Calu3 (cell line): Measurements from ENCODE around the gene PTGS1. TPM values are rescaled to one million over a fixed set of nuclear protein-coding genes. Genes with fewer than 3 reads are reported as not detected.

Source experiments
- BruUV-seq: library from RNA; stranded (reverse); fragments of 400-500 nt; replicated peaks from 2 replicates; lab custom pipeline; 2021; lab: Mats Ljungman, UMichigan
- CTCF ChIA-PET: fragments of 300-600 bp; sonication (Branson Sonifier 250); formaldehyde crosslinking; loops from one replicate; lab custom pipeline; 2022; ENCODE audit warnings: antibody characterized with exemption; lab: Charles Lee
- DNase-seq: peaks from one replicate; pipeline ENCODE4 v3.0.0; 2022
- H3K27ac Mint-ChIP-seq: one replicate; pipeline ENCODE4 v1.8.0; 2022; ENCODE audit warnings: mixed read lengths; ENCODE audit not compliant: unreplicated experiment
- H3K27me3 Mint-ChIP-seq: one replicate; pipeline ENCODE4 v1.8.0; 2022; ENCODE audit warnings: mixed read lengths; ENCODE audit not compliant: unreplicated experiment
- H3K36me3 Mint-ChIP-seq: one replicate; pipeline ENCODE4 v1.8.0; 2022; ENCODE audit warnings: mild to moderate bottlenecking, moderate library complexity, mixed read lengths; ENCODE audit not compliant: insufficient read depth, unreplicated experiment
- H3K4me1 Mint-ChIP-seq: one replicate; pipeline ENCODE4 v1.8.0; 2022; ENCODE audit warnings: mild to moderate bottlenecking, low read depth, mixed read lengths; ENCODE audit not compliant: unreplicated experiment
- H3K4me3 Mint-ChIP-seq: one replicate; pipeline ENCODE4 v1.8.0; 2022; ENCODE audit warnings: mild to moderate bottlenecking, low read depth, moderate library complexity, mixed read lengths; ENCODE audit not compliant: unreplicated experiment
- H3K9me3 Mint-ChIP-seq: one replicate; pipeline ENCODE4 v1.8.0; 2022; ENCODE audit warnings: low read depth, mixed read lengths; ENCODE audit not compliant: unreplicated experiment
- intact Hi-C: fragments of 100-400 bp; cut with micrococcal nuclease; formaldehyde crosslinking; loops from one replicate; pipeline ENCODE4 v1.10.0; 2022; ENCODE audit not compliant: unreplicated experiment
- total RNA-seq: library from RNA; stranded (reverse); gene quantifications from 2 replicates; pipeline ENCODE4 v1.2.3, GENCODE V29; 2022
- TF ChIP-seq, protein P1 (sequence below): fragments of 200-600 bp; IDR thresholded peaks from one replicate; pipeline ENCODE4 v1.8.0; 2022; ENCODE audit warnings: antibody characterized with exemption; ENCODE audit not compliant: unreplicated experiment

PTGS1 gene
- total RNA-seq, 1 experiment from 2014 or later, result 0.66 TPM

DNA sequence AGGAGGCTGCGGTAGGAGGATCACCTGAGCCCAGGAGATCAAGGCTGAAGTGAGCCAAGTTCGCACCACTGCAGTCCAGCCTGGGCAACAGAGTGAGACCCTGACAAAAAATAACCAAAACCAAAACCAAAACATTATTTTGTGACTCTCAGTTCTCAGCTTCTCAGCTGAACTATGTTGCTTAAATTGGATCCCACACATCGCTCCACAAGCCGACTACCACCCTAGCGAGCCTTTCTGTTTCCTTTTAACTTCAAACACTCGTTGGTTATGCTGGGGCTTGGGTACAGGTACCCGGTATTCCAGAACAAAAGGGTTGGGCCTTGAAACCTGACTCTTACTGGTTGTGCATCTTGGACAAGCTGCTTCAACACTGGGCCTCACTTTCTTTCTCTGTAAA, 3.8 kb upstream of the PTGS1 start:
- H3K27ac Mint-ChIP-seq, result no peak overlapping the region
- TF ChIP-seq, protein P1, sequence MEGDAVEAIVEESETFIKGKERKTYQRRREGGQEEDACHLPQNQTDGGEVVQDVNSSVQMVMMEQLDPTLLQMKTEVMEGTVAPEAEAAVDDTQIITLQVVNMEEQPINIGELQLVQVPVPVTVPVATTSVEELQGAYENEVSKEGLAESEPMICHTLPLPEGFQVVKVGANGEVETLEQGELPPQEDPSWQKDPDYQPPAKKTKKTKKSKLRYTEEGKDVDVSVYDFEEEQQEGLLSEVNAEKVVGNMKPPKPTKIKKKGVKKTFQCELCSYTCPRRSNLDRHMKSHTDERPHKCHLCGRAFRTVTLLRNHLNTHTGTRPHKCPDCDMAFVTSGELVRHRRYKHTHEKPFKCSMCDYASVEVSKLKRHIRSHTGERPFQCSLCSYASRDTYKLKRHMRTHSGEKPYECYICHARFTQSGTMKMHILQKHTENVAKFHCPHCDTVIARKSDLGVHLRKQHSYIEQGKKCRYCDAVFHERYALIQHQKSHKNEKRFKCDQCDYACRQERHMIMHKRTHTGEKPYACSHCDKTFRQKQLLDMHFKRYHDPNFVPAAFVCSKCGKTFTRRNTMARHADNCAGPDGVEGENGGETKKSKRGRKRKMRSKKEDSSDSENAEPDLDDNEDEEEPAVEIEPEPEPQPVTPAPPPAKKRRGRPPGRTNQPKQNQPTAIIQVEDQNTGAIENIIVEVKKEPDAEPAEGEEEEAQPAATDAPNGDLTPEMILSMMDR, result no peak
- no peak for DNase-seq
- no TSS peak for BruUV-seq
- H3K36me3 Mint-ChIP-seq, result no peaks in the 10 kb centered on the region
- H3K9me3 Mint-ChIP-seq, result peaks cover 4% of the 10 kb centered on the region
- H3K27me3 Mint-ChIP-seq, result peaks cover 4% of the 10 kb centered on the region
- no peak overlapping the region for H3K4me3 Mint-ChIP-seq
- CTCF ChIA-PET, result interaction anchor here (0.5 kb wide), 1 partner anchor 132 kb away, joined by 3 read pairs; no protein-coding TSS in a partner anchor
- no peaks in the 10 kb centered on the region for H3K4me1 Mint-ChIP-seq
- intact Hi-C loops, result no loop called here

DNA sequence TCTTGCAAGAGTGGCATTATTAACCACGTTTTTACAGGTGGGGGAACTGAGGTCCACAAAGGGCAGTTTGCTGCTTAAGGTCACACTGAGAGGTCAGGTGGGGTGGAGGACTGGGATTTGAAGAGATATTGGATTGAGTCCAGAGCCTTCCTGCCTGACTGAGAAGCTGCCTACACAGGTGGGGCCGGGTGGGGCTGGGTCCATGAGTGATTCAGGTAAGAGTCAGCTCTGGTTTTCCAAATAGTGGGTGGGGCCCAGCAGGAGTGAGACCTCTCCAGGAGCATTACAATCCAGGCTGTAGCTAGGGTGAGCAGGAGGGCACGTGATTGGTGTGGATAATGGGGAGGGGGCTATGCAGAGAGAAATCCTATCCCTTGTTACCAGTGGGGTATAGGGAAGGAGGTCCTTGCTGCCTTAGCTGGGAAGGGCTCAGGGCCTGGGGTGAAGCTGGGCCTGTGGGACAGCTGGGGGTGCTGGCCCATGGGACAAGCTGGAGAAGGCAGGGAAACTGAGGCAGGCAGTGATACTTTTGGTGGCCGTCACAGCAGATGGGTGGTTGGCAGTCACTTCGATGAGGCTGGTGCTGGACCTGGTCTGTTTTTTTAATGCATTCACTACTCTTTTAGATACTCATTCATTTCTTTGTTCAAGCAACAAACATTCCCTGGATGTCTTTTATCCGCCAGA, 2.9 kb upstream of the PTGS1 start:
- H3K4me1 Mint-ChIP-seq, result no peaks in the 10 kb centered on the region
- intact Hi-C loops, result no loop called here
- DNase-seq, result no peak
- peaks cover 12% of the 10 kb centered on the region for H3K27me3 Mint-ChIP-seq
- H3K4me3 Mint-ChIP-seq, result no peak overlapping the region
- no TSS peak for BruUV-seq
- peaks cover 4% of the 10 kb centered on the region for H3K9me3 Mint-ChIP-seq
- H3K36me3 Mint-ChIP-seq, result no peaks in the 10 kb centered on the region
- no peak overlapping the region for H3K27ac Mint-ChIP-seq
- TF ChIP-seq, protein P1, result no peak
- CTCF ChIA-PET, result interaction anchor here (0.7 kb wide), 1 partner anchor 647 kb away, joined by 3 read pairs; no protein-coding TSS in a partner anchor

DNA sequence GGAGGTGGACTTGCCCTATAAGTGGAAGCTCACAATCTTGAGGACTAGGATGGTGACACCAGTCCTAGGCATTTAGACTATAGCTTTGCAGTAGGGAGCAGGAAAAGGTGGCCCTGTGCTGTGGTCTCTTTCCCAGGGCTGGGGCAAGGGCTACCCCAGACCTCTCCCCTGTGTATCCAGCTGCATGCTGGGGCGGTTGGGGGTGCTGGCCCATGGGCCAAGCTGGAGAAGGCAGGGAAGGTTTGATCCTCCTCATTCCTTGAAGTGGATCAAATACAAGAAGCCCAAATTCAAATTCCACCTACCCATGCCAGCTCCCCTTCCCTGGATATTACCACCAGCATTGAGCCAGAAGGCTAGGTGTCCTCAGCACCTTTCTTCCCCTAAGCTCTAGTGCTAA, 2.2 kb upstream of the PTGS1 start:
- no TSS peak for BruUV-seq
- TF ChIP-seq, protein P1, result no peak
- no peaks in the 10 kb centered on the region for H3K36me3 Mint-ChIP-seq
- H3K27ac Mint-ChIP-seq, result no peak overlapping the region
- H3K4me3 Mint-ChIP-seq, result no peak overlapping the region
- no peaks in the 10 kb centered on the region for H3K4me1 Mint-ChIP-seq
- intact Hi-C loops, result no loop called here
- CTCF ChIA-PET, result interaction anchor here (0.7 kb wide), 1 partner anchor 646 kb away, joined by 3 read pairs; no protein-coding TSS in a partner anchor
- H3K27me3 Mint-ChIP-seq, result peaks cover 19% of the 10 kb centered on the region
- no peak for DNase-seq
- H3K9me3 Mint-ChIP-seq, result peaks cover 4% of the 10 kb centered on the region

DNA sequence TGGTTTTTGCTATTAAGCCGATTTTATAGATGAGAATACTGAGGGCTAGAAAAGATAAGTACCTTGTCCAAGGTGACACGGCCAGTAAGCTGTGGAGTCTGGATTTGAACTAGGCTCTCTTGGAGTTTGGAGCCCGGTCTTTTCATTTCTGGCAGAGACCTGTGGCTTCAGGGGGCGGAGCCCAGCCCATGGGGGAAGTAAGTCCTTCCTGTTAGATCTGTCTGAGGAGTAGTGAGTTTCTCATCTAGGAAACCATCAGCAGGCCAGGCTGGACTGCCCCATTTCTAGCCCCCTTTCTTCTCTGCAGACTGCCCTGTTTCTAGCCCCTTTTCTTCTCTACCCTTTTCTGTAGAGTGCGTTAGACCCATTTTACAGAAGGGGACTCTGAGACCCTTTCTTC, 521 bp upstream of the PTGS1 start:
- H3K27me3 Mint-ChIP-seq, result peaks cover 19% of the 10 kb centered on the region
- CTCF ChIA-PET, result no interaction called here
- TF ChIP-seq, protein P1, result no peak

More for the DNA sequence above, 521 bp upstream of the PTGS1 start:
- no peaks in the 10 kb centered on the region for H3K36me3 Mint-ChIP-seq
- H3K4me3 Mint-ChIP-seq, result peak overlapping the region; percentile 56
- intact Hi-C loops, result no loop called here
- BruUV-seq, result no TSS peak
- DNase-seq, result no peak
- peaks cover 4% of the 10 kb centered on the region for H3K9me3 Mint-ChIP-seq
- no peaks in the 10 kb centered on the region for H3K4me1 Mint-ChIP-seq
- no peak overlapping the region for H3K27ac Mint-ChIP-seq
